Left colon (tissue), 2 donors: ENCODE measurements around the gene TOX2. TPM values are rescaled to one million over a fixed set of nuclear protein-coding genes. Genes with fewer than 3 reads are reported as not detected.

Source experiments
- ATAC-seq: fragments of 200-7000 bp; cut with Tn5 transposase; one replicate; pipeline ENCODE4 v1.9.1; 2020; ENCODE audit warnings: mild to moderate bottlenecking, moderate library complexity
- DNase-seq, 2 donors: peaks; one replicate each; pipeline ENCODE4 v3.0.0-alpha.2; 2020
- intact Hi-C, 2 donors: fragments of 100-400 bp; cut with DNase I in 1 of 2; cut with micrococcal nuclease in 1 of 2; formaldehyde crosslinking; loops; one replicate each; pipeline versions ENCODE4 v1.11.2 to v1.14.0; 2022; cut with DNase I, micrococcal nuclease
- total RNA-seq, 2 donors: library from RNA; stranded (reverse); fragmentation: NEBNext Ultra II Directional; extraction: Animal tissue kit (Norgen Biotek cat#: 25700); gene quantifications; one replicate each; pipeline ENCODE4 v1.2.1, GENCODE V29; 2021
- donor health status: DM: no; HTN: no; CAD: no.
- donor health status: DM: yes; HTN: yes; CAD: no.

Gene TOX2
- total RNA-seq, 2 donors from 2014 or later: 3.0 to 3.4 TPM

DNA sequence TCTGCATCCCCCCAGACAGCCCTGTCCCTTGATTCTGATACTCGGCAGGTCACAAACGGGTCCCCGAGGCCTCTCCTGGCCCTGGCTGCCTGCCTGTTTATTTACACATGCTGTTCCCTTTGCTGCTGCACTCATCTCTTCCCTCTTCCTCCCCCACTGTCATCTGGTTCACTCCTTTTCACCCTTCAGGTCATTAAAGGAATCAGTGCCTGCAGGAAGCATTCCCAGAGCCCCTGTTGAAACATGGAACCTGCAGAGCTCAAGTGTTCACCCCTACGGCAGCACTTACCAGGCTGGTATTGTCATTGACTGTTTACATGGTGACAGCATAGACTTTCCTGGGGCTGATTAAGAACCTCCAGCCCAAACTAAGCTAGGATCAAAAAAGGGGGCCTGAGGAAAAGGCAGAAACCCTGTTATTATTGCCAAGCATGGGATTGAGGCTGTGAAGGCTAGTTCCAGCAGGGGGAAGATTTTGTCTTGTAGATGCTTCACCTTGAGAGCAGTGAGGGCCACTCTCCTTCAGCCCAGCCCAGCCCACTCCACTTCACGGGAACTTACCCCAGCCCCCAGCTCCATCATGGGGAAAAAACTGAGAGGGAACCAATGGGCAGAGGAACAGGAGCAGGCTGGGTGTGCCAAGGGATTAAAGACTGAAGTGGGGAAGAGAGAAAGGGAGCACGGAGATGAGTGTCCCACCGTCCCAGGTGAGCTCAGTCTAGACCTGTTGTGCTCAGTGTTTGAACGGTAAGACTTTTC, 199.1 kb downstream of the TOX2 start:
- intact Hi-C loops: loop anchor here in 1 of 2 donors (10.0 kb wide), 1 partner anchor 71 kb away; the partner anchor contains the start of gene JPH2
- no peak for ATAC-seq
- DNase-seq: no peak

DNA sequence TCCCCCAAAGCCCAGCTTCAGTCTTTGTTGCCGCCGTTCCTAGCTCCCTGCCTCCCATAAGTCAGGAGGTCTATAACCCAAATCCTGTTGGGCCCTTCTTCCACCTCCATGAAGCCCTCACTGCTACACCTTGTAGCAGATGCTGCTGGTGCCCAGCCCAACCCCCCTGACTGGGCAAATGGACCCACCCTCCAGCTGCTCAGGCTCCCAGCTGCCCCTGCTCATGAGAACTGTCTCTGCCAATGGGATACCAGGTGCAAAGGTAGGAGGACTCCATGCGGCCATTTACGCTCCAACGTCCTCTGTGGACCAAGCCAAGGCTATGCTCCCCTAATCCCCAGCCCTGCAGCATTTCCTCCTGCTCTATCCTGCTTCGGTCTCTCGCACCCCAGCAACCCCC, 200.5 kb downstream of the TOX2 start:
- DNase-seq (no peak), ATAC-seq (no peak)
- intact Hi-C loops: loop anchor here in 1 of 2 donors (10.0 kb wide), 1 partner anchor 70 kb away; the partner anchor contains the start of gene JPH2

DNA sequence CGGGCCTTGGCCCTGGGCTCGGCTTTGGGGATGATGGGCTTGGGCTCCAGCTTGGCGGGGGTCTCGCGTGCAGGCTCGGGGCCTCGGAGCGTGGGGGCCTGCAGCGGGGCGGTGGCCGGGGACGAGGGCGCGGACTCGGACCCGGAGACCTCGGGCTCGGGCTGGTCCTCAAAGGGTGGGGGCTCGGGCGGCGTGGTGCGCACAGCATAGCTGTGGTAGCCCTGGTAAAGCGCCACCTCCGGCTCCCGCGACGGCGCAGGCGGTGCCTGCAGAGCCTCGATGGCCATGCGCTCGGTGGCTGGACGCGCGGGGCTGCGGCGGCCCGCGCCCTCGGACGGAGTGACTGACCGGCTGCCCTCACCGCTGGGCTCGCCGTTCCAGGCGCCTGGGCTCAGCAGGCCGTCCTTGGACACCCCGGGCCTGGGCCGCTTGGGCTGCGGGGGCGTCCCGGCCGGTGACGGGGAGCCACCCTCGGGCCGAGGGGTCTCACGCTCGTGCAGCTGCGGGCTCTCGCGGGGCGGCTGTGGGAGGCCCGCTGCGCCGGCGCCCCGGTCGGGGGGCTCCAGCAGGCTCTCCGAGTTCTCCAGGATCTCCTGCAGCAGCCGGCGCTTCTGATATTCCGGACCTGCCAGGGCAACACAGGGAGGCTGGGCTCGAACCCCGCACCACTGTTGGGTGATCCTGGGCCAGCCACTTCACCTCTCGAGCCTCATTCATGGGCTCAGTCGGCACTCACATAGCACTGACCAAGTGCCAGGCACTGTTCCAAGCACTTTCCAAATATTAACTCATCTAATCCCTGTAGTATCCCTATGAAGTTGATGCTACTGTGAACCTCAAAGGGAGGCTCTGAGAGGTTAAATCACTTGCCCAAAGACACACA, 201.4 kb downstream of the TOX2 start:
- no peak for DNase-seq
- peak; percentile 8 for ATAC-seq
- intact Hi-C loops: loop anchor here (2.0 to 10.0 kb wide), 2 partner anchors 69 to 75 kb away; partner anchors contain the start of gene JPH2 (in 1 of the 2)

DNA sequence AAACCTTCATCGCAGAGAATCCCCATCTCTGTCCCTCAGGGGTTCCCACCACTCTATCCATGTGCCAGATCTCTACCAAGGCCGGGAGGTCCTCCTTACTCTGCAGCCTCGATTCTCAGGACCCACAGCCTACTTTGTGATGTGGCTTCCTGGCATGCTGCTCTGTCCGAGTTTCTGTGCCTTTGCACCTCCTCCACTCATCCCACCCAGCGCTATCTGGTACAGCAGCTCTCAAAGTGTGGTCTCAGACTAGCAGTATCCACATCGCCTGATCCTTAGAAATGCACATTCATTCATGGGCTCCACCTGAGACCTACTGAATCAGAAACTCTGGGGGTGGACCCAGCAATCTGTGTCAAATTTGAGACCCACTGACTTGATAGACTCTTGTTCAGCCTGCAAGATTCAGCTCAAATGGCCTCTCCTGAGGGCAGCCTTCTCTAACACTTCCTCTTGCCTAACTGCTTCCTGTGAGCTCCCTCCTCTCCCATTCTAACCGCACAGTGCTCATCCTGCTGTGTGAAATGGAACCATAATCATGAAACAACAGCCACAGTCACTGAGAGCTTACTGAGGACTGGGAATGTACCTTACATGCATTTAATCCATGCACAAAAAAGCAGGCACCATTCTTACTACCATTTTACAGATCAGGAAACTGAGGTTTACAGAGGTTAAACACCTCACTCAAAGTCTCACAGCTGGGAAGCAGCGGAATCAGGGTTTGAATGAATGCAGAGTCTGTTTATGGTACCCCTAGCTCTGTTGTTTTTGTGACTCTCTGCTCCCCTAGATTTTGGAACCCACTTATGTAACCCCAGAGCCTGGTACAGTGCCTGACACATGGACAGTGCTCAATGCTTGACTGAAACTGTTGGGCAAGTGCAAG, 202.9 kb downstream of the TOX2 start:
- ATAC-seq: no peak
- intact Hi-C loops: loop anchor here (2.0 to 10.0 kb wide), 2 partner anchors 67 to 73 kb away; partner anchors contain the start of gene JPH2 (in 1 of the 2)

DNA sequence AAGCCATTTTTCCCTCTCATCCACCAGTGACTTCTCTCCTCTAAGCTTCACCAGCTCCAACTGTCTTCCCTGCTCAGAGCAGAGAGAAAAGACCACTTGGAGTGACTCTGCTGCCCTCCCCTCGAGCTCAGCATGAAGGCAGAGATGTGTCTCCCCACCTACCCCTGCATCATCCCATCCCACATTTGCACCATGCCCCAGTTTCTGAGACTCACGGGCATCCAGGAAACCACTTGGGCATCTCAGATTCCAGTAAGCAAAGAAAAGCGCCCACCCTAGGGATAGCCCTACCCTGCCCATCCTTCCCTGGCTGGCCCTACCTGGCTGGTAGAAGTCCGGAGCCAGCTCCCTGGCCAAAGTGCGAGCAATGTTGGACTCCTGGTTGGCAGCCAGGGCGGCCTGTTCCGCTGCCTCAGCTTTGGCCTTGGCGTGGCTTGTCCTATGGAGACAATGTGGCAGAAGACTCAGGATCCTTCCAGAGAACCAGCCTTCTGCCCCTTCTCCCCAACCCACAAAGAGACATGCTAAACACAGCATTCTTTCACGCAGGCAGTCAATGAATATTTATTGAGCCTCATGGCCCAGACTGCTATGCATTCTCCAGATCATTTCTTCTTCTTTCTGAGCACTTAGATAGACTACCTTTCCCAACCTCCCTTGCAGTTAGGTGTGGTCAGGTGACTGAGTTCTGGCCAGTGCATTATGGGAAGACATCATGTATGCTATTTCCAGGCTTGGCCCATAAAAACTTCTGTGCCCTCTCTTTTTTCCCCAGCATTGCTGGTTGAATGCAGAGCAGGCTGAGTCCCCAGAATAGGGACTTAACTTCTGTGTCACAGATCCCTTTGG, 203.8 kb downstream of the TOX2 start:
- no peak for DNase-seq
- intact Hi-C loops: loop anchor here in 1 of 2 donors (10.0 kb wide), 1 partner anchor 66 kb away; the partner anchor contains the start of gene JPH2
- no peak for ATAC-seq

More for the DNA sequence above, 202.9 kb downstream of the TOX2 start:
- no peak for DNase-seq

Other genes starting within 250 kb of the TOX2 start
- 10 to 100 TPM in 1 of 2 donors, 1 to 10 TPM in 1; 4.6 to 11.7 TPM for gene MYBL2, start 247.7 kb upstream of the TOX2 start, total RNA-seq
- not detected for gene GTSF1L, start 187.8 kb upstream of the TOX2 start, total RNA-seq